D341Med (cell line): ENCODE measurements around the gene KCNQ2.

ENCODE experiments used
- DNase-seq: peaks from one replicate; pipeline ENCODE4 v3.0.0; 2012; ENCODE audit warnings: low spot score

Gene KCNQ2

DNA sequence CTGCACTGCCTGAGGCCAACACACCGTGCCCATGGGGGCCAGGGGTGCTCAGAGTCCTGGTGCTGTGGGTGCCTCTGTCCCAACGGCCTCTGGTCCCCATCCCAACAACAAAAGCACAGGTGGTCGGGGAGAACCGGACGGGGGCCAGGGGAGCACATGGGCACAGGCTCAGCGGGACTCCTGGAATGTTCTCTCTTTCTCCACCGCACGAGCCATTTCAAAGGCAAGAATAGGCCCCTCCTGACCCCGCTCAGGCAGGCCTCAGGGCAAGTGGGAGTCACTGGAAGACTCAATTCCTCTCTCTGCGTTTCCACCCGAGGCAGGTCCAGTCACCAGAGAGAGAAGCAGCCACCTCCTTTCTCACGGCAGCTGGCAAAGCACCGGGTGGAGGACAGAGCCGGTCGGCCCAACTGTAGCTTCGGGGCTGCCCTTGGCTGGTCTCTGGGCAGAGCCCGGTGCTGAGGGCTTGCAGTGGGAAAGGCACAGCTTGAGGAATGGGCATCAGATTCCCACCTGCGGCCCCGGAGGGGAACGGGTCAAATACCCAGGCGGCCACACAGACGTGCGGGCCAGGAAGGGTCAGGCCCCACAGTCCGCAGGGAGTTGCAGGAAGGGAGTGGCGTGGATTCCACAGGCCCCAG, 55.2 kb downstream of the KCNQ2 start:
- DNase-seq, result no peak

DNA sequence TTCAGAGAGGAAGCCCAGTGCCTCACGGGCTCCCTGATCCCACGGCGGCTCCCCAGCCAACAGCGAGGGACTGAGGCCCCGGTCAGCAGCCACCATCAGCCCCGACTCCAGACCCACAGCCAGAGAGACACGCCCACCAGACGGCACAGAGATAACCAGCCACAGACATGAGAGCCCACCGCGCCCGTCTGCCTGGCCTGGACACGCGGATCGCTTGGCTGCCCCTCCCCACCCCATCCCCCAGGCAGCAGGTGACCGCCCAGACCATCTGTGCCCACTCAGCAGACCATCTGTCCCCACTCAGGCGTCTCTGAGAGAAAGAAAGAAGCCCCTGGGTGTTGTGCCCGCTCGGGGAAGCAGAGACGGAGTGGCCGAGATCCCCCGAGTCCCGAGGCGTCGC, 55.8 kb downstream of the KCNQ2 start:
- no peak for DNase-seq

DNA sequence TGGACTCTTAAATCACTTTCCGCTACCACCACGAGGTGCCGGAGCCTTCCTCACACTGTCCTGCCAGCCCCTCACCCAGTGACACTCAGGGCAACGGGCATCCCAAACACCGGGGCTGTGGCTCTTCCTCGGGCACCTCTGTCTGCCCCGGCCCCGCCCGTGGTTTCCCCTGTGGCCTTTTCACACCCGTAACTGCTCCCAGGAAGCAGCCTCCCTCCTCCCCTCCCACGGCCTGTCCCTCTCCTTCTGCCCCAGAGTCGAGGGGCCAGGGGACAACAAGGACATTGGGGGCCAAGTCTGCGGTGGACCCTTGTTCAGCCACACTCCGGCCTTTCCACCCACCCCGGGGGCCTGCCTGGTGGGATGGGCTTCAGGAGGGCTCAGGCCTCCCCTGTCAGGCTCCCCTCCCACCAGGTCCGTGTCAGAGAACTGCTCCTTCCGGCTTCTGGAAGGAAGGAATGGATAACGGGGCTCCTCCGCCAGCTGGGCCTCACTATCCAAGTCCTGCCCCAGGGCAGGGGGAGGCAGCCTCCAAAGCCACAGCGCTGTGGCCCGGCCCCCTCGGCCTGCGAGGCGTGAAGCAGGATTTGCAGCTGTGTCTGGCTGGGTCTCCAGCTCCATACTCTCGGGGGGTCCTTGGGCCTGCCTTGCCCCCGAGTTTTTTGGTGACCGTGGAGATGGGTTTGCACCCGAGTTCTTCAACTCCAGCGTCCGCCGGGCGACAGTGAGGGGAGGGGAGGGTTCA, 56.6 kb downstream of the KCNQ2 start:
- no peak for DNase-seq

DNA sequence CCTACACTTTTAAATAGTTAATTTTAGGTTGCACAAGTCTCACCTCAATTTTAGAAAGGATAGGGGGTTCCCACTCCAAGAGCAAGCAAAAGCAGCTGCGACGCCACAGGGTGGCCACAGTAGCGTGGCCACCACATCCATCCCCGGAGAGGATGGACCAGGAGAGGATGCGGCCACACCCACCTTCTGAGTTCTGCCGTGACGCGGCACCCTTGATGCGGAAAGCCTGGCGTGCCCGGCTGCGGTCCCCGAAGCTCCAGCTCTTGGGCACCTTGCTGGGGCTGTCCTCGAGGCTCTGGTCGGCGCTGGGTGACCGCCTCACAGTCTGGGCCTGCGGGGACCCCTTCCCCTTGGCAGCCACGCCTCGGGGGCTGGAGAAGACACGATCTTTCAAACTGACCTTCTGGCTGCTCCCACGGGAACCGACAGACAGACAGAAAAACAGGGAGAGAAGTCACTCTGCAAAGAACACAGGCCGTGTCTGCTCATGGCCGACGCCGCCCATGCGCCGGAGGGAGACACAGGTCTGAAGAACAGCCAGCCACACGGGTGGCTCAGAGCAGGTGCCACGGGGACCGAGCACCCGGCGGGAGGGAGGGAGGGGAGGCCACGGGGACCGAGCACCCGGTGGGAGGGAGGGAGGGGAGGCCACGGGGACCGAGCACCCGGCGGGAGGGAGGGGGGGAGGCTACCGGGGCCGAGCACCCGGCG, 57.6 kb downstream of the KCNQ2 start:
- no peak for DNase-seq

DNA sequence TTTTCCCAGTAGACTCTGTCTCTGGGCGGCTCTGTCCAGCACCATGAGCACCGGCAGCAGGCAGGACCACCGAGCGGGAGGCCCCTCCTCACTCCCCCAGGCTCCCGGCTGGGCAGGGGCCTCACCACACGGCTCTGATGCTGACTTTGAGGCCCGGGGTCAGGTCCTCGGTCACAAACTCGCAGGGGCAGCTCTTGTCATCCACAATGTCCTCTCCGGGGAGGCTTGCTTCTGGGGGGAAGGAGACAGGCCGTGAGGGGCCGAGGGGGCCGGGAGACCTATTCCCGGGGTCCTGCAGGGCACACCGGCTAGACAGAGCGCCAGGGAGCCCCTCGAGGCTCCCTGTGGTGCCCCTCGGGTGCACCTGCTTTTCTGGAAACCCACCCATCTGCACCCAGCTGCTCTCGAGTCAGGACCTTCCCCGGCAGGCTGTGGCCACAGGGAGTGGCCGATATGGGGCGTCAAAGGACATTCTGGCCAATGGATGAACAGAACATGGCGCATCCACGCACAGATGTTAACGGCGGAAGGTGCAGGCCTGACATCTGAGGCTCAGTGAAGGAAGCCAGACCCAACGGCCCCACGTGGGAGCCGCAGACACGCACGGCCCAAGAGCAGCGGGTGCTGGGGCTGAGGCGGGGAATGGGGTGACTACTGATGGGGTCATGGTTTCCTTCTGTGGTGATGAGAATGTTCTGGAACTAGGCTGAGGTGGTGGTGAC, 58.3 kb downstream of the KCNQ2 start:
- no peak for DNase-seq

DNA sequence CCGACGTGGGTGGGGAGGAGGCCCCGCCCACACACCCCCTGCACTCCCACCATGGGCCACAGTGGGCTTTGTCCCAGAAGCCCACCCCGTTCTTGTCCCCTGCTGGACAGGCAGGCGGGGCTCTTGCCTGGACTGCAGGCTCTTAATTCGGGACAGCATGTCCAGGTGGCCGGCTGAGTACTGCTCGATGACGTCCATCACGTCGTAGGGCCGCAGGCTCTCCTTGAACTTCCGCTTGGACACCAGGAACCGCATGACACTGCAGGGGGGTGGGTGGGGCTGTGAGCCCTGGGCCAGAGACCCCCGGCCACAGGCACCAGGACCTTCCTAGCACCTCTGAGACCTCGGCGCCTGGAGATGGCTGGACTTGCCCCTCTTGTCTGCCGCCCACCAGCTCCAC, 59.1 kb downstream of the KCNQ2 start:
- DNase-seq, result no peak

DNA sequence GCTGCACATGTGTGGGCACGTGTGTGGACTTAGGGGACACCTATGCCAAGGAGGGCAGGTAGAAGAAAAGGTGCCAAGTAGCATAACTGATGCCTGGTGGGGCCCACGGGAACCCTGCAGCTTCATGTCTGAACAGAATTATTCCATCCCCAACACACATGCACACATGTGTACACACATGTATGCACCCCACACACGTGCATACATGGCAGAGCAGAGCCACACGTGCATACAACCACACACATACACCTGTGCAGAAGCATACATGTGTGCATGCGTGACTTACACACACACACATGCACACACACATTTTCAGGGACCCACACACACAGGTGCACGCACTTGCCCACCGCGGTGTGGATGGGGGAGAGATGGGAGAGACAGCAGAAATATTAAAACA, 59.6 kb downstream of the KCNQ2 start:
- no peak for DNase-seq

DNA sequence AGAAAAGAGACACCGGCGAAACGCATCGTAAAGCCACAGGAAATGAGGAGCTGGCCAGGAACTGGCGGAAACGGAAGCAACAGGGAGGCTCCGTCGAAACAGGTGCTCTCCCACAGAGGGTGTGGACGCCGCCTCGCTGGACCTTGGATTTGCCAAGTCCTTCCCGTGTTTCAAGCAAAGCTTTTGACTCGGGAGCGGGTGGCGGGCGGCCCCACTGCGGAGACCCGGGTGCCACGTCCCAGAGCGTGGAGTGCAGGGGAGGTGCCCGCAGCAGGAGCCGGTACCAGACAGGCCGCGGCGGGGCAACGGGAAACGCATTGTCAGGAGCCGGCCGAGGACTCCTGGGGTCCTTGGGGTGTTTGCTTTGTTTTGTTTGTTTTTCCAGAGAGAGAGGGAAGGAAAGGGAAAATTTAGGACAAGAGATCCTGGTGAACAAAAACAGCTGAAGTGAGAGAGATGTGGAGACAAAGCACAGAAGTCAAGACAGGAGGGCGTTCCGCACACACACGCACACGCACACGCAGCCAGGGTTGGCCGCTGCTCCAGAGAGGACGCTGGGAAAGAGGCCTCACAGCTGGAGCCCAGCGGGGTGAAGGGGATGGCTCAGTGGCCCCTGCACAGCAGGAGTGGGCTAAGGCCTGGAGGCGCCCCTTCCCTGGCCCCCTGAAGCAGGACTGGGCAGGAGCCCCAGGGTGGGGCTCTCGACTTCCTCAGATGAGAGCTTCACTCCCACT, 60.4 kb downstream of the KCNQ2 start:
- DNase-seq, result no peak

DNA sequence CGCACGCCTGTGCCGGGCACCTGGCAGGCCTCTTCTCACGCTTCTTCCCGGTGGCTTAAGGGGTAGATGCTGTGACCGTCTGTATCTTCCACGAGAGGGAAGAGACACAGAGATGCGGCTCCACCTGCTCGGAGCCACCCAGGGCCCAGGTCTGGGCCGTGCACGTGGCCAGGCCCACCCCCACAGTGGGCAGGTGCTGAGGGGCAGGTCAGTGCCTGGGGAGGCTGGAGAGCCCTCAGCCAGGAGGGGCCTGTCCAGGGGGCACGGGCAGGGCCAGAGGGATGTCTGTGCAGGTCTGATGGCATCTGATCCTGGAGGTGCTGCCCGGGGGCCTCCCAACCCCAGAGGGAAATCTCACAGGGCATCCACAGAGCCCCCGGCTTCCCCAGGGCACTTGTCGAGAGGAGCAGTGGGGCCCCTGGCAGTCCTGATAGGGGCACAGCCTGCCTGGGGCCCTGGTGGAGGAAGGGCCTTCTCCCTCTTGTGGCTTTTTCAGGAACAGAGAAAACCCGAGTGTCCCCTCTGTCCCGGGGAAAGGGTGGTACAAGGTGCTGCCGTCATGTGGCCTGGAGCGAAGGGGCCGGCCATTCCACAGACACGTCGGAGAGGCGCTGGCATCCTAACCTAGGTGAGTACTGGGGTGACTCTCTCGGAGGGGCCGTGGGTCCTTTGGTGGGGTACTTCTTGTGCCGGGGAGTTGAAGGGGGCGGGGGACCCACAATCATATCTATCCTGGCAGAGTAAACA, 61.1 kb downstream of the KCNQ2 start:
- no peak for DNase-seq

DNA sequence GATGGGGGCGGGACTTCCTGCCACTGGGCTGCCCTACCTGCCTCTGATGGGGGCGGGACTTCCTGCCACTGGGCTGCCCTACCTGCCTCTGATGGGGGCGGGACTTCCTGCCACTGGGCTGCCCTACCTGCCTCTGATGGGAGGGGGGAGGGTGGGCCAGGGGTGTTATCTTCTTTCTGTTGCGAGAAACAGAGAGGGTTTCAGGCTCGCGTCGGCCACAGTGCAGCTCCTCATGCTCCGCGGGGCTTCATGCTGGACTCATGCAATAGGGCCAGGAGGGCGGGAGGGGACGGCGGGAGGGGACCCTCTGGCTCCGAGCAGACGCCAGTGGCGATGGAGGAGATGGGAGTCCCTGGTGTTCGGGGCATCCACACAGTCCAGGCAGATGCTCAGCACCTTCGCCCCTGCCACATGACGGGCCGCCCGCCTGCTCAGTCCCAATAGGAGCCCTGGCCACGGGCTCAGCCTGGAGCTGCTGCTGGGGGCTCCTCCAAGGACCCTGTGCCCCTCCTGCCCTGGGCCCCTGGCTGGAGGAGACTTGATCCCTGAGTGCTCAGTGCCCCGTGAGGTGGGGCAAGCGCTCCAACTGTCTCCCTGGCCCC, 62.5 kb downstream of the KCNQ2 start:
- no peak for DNase-seq

DNA sequence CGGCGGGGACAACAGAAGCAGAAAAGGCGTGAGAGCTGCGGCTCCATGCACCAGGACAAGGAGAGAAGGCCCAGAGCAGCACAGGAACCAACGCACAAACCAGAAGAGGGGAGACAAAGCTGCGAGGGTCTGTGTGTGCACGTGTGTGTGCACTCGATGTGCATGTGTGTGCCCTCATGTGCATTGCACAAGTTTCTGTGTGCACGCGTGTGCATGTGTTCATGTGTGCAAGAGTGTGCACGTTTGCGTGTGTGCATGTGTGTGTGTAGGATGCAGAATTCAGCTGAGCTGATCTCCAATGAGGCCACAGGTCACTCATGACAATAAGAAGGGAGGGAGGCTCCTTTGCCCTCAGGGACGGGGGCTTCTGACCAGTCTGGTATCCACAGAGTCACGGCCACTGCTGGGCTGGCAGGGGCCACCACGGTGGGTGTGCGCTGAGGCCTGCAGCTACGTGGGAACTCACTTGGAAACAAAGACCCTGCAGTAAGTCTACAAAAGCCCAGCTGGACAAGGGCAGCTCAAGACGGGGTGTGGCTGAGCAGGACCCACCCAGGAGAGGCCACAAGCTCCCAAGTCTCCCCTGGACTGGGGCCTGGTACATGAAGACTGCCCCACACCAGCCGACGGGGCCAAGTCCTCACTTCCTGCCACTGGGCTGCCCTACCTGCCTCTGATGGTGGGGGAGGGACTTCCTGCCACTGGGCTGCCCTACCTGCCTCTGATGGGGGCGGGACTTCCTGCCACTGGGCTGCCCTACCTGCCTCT, 63.2 kb downstream of the KCNQ2 start:
- DNase-seq, result no peak

DNA sequence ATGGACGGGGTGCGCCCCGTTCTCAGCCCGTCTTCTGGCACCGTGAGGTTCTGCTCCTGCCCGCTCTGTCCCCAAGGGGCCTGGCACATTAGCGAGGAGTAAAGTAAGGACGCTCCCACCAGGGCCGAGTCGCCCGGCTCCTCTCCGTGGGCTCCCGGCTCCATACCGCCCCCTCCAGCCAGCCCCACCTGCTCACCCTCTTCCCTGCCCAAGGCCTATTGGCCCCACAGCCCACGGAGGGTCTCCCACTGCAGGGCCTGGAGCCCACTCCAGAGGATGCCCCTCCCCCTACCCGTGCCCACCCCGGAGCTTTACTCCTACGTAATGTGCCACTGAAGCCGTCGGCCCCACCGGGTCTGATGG, 63.8 kb downstream of the KCNQ2 start:
- no peak for DNase-seq

DNA sequence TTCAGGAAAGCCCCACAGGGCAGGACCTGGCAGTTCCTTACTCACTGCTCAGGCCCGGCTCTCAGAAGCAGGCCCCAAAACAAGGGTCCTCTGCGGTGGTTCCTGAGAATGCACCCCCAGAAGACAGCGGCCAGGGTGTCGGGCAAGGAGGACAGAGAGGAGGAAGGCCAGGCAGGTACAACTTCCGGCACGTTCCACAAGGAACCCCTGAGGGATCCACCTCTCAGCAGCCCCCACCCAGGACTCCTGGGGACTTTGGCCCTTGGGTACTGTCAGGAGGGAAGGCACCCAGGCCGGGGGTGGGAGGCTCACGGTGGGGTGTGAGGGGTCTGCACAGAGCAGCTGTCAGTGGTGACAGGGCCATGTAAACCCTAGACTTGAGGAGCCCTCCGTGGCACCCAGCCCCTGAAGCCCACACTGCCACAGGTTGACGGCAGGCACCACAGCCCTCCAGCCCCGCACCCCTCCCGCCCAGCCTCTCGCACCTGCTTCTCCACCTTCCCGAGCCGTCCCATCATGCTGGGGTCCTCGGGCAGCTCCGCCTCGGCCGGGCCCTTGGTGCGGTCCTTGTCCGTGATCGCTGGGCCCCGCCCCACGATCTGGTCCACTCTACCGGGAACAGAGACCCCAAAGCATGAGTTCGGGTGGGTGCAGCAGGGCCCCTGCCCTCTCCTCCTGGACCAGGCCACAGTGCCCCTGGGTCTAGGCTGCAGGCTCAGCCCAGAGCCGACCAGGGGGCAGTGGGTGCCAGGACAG, 64.3 kb downstream of the KCNQ2 start:
- DNase-seq, result no peak

DNA sequence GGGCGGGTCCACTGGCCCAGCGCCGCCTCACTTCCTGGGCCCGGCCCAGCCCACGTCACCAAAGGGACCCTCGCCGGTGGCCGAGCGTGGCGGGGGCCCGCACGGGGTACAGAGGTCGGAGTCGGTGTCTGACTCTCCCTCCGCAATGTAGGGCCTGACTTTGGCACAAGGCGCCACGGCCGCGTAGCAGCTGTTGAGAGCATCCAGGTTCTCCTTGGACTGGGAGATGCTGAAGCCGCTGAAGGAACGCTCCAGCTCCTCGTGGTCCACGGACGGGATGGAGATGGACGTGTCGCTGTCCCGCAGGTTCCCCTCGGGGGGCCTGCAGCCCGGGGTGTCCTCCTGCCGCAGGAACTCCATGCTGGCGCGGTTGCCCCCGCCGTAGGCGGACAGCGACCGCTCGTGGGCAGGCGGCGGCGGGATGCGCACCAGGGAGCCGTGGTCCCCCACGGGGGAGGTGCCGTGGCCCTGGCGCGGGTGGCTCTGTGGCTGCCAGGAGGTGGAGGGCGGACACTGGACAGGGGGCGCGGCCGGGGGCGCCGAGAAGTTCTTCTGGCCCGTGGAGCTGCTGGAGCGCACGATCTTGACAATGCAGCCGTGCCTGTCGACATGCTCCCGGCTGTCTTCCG, 65.7 kb downstream of the KCNQ2 start:
- DNase-seq, result no peak

DNA sequence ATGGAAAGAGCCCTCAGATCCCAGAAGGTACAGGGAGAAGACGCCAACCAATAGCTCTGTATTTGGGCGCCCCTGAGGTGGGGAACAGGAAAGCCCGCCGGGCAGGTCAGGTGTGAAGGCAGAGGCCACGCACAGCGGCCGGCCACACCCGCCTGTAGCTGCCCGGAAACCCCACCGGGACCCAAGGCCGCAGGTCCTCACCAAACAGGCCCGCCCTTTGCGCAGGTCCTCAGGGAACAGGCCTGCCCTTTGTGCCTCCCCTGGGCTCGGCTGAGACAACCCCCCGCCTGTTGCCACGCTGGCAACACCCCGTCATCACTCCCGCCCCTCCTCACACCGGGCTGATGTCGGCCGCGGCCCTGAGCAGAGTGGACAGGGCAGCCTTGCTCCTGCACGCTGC, 66.4 kb downstream of the KCNQ2 start:
- DNase-seq, result no peak

DNA sequence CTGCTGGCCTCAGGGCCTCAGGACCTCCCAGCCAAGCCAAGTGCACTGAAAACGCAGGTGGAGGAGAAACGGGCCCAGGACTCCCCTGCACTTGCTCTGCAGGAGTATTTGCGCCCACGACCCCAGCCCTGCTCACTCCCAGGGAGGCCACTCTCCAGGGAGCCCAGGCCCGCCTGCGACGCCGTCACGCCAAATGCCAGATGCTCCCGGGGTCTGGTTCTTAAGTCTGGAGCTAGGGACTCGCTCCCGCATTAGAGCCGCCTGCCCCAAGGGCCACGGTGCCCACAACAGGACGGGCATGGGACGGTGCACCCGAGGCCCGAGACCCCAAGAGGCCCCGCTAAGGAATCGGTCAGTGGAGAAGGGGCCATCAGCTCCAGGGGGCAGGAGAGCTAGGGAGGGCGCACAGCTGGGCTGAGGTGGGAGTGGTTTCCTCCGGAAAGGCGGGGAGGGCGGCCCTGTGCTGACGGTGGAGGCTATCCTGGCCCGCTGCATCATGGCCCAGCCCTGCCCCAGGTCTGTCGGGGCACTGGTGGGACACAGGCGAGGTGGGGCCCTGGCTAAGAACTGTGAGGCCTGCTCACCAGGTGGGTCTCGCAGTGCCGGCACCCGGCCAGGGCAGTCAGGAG, 67.2 kb downstream of the KCNQ2 start:
- DNase-seq, result no peak

DNA sequence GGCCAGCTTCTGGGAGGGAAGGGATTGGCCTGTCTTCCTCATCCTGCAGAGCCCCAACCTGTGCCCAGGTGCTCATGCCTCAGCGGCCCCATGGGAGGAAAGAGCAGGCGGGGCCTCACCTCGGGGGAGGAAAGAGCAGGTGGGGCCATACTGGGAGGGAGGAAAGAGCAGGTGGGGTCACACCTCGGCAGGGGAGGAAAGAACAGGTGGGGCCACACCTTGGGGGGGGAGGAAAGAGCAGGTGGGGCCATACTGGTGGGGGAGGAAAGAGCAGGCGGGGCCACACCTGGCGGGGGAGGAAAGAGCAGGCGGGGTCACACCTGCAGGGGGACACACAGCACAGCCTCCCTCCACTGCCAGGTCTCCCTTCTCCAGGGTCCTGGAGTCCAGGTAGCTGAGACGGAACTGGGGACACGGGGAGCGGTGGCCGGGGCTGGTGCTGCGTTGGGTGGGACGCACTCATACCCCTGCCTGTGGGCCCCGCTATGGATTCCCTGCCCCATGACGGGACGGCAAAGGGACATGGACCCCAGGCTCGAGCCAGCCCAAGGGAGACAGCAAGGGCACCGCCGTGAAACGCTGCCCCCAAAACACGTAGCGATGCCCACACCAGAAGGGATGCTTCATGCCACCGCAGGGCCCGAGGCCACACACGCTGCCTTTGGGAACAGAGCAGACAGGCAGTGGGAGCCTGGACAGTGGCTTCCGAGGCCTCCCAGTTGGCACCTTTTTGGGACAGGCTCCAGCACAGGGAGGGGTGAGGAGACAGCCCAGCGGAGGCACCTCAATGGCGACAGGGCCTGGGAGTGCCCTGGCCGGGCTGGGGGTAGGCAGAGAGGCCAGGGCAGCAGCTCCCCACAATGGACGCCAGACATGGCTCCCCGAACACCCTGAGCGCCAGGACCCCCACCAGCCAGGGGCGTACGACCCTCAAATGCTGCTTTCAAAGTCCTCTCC, 68.0 kb downstream of the KCNQ2 start:
- DNase-seq, result no peak
